ENCODE results near the gene SMAGP. TPM values are rescaled to one million over a fixed set of nuclear protein-coding genes. Genes with fewer than 3 reads are reported as not detected.
"Not testable (repeated sequence)": the region's sequence is repeated elsewhere in the genome, so short reads cannot be mapped to it uniquely, and the experiment has no call there.

The SMAGP gene
- polyA plus RNA-seq, 1 donor from 2014 or later = 82.1 TPM

DNA sequence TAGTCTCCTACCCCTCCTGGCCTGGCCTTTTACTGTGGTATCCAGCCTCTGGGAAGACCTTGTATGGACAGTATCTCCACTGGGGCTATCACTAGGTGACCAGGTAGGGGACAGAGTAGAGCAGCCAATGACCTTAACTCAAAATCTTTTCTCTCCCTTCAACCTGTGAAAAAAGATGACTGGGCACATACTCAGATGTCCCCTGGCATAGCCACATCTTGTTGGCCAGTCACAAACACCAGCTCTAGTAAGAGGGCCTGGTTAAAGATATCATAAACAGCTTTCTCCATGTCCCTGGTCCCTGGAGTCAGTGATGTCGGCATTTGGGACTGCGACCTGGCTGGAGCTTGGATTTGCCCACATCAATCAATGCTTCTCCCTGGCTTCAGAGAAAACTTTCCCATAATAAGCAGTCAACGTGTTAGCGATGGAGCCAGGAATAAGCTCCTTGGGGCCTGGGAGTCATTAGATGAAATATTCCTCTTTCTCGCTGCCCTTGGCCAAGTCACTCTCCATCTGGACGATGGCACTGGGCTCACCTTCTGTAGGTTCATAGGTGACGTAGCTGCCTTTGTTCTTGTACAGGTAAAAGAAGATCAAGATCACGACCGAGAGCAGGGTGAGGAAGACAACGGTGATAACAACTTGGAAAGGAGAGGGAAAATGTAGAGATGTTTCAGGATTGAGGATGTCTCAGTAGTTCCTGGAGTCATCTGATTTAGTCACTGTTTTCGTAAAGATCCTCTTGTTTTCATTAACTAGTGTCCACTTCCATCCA is 24.6 kb downstream of the SMAGP start:
- Mint-ChIP-seq H3K4me3 (peak overlapping the region in 2 of 4 donors; percentile 1 to 54), H3K27me3 (no peaks in the 10 kb centered on the region), H3K27ac (peak overlapping the region; percentile 14 to 76 (median 73)), H3K9me3 (no peaks in the 10 kb centered on the region), H3K4me1 (peaks cover 31 to 40% (median 39%) of the 10 kb centered on the region in 3 donors), H3K36me3 (peaks cover 4% of the 10 kb centered on the region)

DNA sequence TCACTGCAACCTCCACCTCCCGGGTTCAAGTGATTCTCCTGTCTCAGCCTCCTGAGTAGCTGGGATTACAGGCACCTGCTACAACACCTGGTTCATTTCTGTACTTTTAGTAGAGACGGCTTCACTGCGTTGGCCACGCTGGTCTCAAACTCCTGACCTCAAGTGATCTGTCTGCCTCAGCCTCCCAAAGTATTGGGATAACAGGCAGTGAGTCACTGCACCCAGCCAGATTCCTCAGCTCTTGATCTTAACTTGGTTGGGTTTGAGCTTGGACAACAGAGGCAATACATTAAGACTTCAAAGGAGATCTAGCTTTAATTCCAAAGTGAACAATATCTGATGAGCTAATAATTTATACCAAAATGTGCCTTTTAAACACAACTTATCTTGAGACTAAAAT is 25.9 kb downstream of the SMAGP start:
- Mint-ChIP-seq H3K27ac (peak overlapping the region; percentile 10 to 82 (median 76)), H3K4me3 (peak overlapping the region in 1 of 4 donors; percentile 38), H3K27me3 (no peaks in the 10 kb centered on the region), H3K9me3 (no peaks in the 10 kb centered on the region), H3K4me1 (peaks cover 41 to 50% (median 42%) of the 10 kb centered on the region in 3 donors), H3K36me3 (peaks cover 6% of the 10 kb centered on the region)

- peak overlapping the region; percentile 6 to 83 (median 50) for H3K27ac Mint-ChIP-seq
- H3K36me3 Mint-ChIP-seq = peaks cover 6% of the 10 kb centered on the region
- no peaks in the 10 kb centered on the region for H3K27me3 Mint-ChIP-seq
- H3K4me3 Mint-ChIP-seq = peak overlapping the region in 2 of 4 donors; percentile 45 to 63
- H3K9me3 Mint-ChIP-seq = no peaks in the 10 kb centered on the region
- peaks cover 42 to 51% (median 50%) of the 10 kb centered on the region in 3 donors for H3K4me1 Mint-ChIP-seq
Observed at GRCh38 chr12:51242876-51243275, 27.3 kb downstream of the SMAGP start.

DNA sequence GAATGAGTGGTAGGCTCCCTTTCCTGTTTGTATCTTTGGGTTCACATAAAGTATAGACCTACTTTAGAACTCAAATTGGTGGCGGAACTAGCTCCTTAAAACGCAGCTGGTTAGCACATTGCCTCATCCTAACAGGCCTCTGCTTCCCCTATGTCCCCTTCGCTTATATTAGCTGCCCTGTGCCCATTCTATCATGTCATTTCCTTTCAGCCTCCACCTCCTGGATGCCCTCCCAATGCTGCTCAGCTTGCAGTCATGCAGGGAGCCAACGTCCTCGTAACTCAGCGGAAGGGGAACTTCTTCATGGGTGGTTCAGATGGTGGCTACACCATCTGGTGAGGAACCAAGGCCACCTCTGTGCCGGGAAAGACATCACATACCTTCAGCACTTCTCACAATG is 28.1 kb downstream of the SMAGP start:
- peaks cover 6% of the 10 kb centered on the region for H3K36me3 Mint-ChIP-seq
- H3K4me1 Mint-ChIP-seq = peaks cover 39 to 47% (median 45%) of the 10 kb centered on the region in 3 donors
- no peaks in the 10 kb centered on the region for H3K27me3 Mint-ChIP-seq

GRCh38 chr12:51240971-51241370 is 29.2 kb downstream of the SMAGP start:
- H3K36me3 Mint-ChIP-seq = peaks cover 6% of the 10 kb centered on the region
- peaks cover 31 to 35% (median 34%) of the 10 kb centered on the region in 3 donors for H3K4me1 Mint-ChIP-seq
- H3K4me3 Mint-ChIP-seq = peak overlapping the region in 3 of 4 donors; percentile 74 to 99 (median 98)
- H3K27ac Mint-ChIP-seq = peak overlapping the region in 2 of 3 donors; percentile 23 to 100
- H3K9me3 Mint-ChIP-seq = no peaks in the 10 kb centered on the region
- no peaks in the 10 kb centered on the region for H3K27me3 Mint-ChIP-seq

More for the DNA sequence above, 28.1 kb downstream of the SMAGP start:
- Mint-ChIP-seq H3K9me3 (no peaks in the 10 kb centered on the region), H3K4me3 (peak overlapping the region in 3 of 4 donors; percentile 38 to 55 (median 49)), H3K27ac (peak overlapping the region; percentile 6 to 83 (median 73))

DNA sequence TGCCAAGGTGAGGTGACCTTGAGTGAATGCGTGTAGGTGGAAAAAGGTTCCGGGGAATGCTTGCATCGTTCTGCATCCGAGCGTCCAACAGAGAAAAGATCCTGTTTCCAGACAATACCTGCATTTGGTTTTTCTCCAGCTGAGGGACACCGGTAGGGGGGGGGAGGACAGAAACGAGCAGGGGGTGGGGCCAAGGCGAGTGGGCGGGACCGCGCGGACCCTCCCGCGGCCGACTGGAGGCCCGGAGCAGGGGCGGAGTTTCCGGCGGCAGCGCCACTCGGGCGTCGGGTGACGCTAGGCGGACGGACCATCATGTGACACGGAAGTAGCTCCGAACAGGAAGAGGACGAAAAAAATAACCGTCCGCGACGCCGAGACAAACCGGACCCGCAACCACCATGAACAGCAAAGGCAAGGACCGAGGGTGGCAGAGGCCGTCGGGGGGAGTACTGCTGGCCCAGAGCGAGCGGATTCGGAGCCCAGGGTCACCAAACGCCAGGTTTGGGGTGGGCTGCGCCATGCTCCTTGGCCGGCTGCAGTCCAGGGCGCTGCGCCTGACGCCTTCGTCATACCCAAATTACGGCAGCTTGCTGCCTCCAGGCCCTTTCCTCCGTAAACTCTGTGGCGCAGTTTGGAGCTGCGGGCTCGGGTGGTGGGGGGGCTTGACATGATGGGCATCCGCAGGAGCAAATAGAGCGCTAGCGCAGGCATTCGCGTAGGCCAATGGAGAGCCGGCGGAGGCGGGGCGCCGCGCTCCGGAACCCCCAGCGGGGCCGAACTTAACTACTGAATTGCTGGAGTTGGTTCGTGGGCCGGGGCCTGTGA is 31.5 kb downstream of the SMAGP start, which contains the start of gene DAZAP2:
Gene DAZAP2, plus strand, starts transcription at position 317 of the 825 bp plus-strand sequence. Its CDS starts 82 bp downstream, at position 399.
- Mint-ChIP-seq H3K27ac (peak within 1 kb of the TSS; percentile 99 to 100 (median 100)), H3K9me3 (no peaks in the 10 kb centered on the region), H3K4me1 (peaks cover 26 to 28% (median 27%) of the 10 kb centered on the region in 3 donors), H3K4me3 (peak within 1 kb of the TSS; percentile 98 to 99 (median 98)), H3K36me3 (peaks cover 5% of the 10 kb centered on the region), H3K27me3 (no peaks in the 10 kb centered on the region)

DNA sequence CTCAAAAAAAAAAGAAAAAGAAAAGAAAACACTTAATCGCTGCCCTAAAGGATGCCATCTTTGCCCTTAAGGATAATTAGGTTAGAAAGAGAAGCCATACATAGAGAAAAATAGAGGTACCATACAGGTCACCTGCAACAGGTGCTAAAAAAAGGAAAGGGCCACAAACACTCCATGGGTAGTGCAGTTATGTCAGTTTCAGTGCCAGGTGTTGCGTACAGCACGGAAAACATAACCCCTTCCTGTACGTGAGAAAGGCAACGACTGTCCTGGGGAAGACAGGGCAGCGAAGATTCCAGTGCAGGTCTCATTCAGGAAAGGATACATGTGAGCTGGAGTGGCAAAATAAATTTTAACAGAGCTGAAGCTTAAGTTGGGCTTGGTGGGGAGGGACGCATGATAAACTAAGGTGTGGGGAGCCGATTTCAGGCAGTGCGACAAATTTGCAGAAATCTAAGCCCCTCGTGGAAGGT is 32.1 kb downstream of the SMAGP start:
- Mint-ChIP-seq H3K27ac (peak overlapping the region; percentile 99 to 100 (median 100)), H3K27me3 (peaks cover 2% of the 10 kb centered on the region), H3K9me3 (no peaks in the 10 kb centered on the region), H3K36me3 (peaks cover 5% of the 10 kb centered on the region), H3K4me3 (peak overlapping the region; percentile 98 to 99 (median 98)), H3K4me1 (peaks cover 25 to 28% (median 25%) of the 10 kb centered on the region in 3 donors)

- peak overlapping the region in 1 of 3 donors; percentile 15 for H3K27ac Mint-ChIP-seq
- no peaks in the 10 kb centered on the region for H3K9me3 Mint-ChIP-seq
- H3K36me3 Mint-ChIP-seq = peaks cover 3% of the 10 kb centered on the region
- peak overlapping the region in 1 of 4 donors; percentile 52 for H3K4me3 Mint-ChIP-seq
- H3K27me3 Mint-ChIP-seq = peaks cover 2% of the 10 kb centered on the region
- peaks cover 5 to 11% (median 5%) of the 10 kb centered on the region in 3 donors for H3K4me1 Mint-ChIP-seq
Observed at GRCh38 chr12:51234530-51234929, 35.7 kb downstream of the SMAGP start.

- Mint-ChIP-seq H3K9me3 (no peaks in the 10 kb centered on the region), H3K4me3 (peak overlapping the region in 1 of 4 donors; percentile 35), H3K4me1 (no peaks in the 10 kb centered on the region), H3K36me3 (peaks cover 3% of the 10 kb centered on the region), H3K27ac (no peak overlapping the region), H3K27me3 (peaks cover 2% of the 10 kb centered on the region)
Observed at GRCh38 chr12:51232642-51233041, 37.6 kb downstream of the SMAGP start.

DNA sequence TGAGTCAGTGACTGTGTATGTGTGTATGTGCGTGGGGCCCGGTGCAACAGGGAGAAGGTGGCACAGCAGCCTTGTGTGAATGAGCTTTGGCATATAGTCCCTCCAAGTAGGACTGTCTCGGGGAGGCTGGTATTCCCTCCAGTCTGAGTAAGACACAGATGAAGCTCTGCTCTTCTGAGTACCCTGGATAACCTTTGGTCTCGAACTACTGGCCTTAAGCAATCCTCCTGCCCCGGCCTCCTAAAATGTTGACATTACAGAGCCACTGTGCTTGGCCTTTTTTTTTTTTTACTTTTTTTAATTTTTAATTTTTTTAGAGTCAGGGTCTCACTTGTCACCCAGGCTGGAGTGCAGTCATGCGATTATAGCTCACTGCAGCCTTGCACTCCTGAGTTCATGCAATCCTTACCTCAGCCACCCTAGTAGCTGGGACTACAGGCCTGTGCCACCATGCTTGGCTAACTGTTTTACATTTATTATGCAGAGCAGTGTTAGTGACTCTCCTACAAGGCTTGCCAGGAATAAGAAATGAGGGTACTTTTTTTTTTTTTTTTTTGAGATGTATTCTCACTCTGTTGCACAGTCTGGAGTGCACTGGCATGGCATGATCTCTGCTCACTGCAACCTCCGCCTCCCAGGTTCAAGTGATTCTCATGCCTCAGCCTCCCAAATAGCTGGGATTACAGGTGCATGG is 41.0 kb downstream of the SMAGP start:
- no peak overlapping the region for H3K4me3 Mint-ChIP-seq

GRCh38 chr12:51227962-51228361 is 42.3 kb downstream of the SMAGP start:
- Mint-ChIP-seq H3K27ac (no peak overlapping the region), H3K27me3 (no peaks in the 10 kb centered on the region), H3K4me3 (no peak overlapping the region), H3K4me1 (no peaks in the 10 kb centered on the region), H3K9me3 (no peaks in the 10 kb centered on the region), H3K36me3 (peaks cover 3% of the 10 kb centered on the region)

More for the DNA sequence above, 41.0 kb downstream of the SMAGP start:
- Mint-ChIP-seq H3K27me3 (peaks cover 2% of the 10 kb centered on the region), H3K4me1 (no peaks in the 10 kb centered on the region), H3K27ac (no peak overlapping the region), H3K36me3 (peaks cover 4% of the 10 kb centered on the region), H3K9me3 (no peaks in the 10 kb centered on the region)

DNA sequence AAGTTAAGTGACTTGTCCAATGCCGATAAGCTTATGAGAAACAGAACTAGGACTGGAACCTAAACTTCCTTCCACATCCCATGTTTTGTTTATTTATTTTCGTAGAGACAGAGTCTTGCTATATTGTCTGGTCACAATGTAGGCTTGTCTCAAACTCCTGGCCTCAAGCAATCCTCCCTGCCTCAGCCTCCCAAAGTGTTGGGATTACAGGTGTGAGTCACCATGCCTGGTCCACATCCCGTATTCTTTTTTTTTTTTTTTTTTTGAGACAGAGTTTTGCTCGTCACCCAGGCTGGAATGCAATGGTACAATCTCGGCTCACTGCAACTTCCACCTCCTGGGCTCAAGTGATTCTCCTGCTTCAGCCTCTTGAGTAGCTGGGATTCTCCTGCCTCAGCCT is 43.1 kb downstream of the SMAGP start:
- H3K9me3 Mint-ChIP-seq, H3K27ac Mint-ChIP-seq, H3K4me1 Mint-ChIP-seq, H3K36me3 Mint-ChIP-seq, H3K27me3 Mint-ChIP-seq, H3K4me3 Mint-ChIP-seq: not testable (repeated sequence)

- no peaks in the 10 kb centered on the region for H3K9me3 Mint-ChIP-seq
- peak overlapping the region in 1 of 3 donors; percentile 57 for H3K27ac Mint-ChIP-seq
- H3K36me3 Mint-ChIP-seq = peaks cover 3% of the 10 kb centered on the region
- H3K27me3 Mint-ChIP-seq = no peaks in the 10 kb centered on the region
- H3K4me1 Mint-ChIP-seq = no peaks in the 10 kb centered on the region
- no peak overlapping the region for H3K4me3 Mint-ChIP-seq
Observed at GRCh38 chr12:51225771-51226170, 44.4 kb downstream of the SMAGP start.

DNA sequence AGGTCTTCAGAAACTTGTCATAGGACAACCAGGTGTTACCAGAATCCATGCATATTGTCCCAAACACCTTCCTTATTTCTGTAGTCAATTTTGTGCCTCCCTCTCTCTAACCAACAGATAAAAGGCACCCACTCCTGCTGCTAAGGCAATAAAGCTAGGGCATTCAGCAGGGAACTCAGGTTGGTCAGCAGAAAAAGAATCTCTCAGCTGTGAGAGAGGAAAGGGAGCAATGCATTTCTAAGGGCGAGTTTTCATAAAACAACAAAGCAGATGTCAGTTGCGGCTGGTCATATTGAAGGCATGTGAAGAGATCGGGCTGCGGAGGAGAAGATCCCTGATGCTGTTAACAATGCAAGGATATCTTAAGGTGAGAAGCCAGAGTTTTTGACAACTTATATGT is 45.0 kb downstream of the SMAGP start:
- peak overlapping the region in 1 of 3 donors; percentile 46 for H3K27ac Mint-ChIP-seq
- no peaks in the 10 kb centered on the region for H3K27me3 Mint-ChIP-seq
- H3K36me3 Mint-ChIP-seq = peaks cover 2% of the 10 kb centered on the region
- H3K4me3 Mint-ChIP-seq = no peak overlapping the region
- no peaks in the 10 kb centered on the region for H3K4me1 Mint-ChIP-seq
- no peaks in the 10 kb centered on the region for H3K9me3 Mint-ChIP-seq
